SK-N-MC (cell line): Measurements from ENCODE around the gene NT5DC3.

Experiments
- FOXP2 ChIP-seq: optimal IDR thresholded peaks from 2 replicates; pipeline ENCODE3; 2011; ENCODE audit warnings: mild to moderate bottlenecking, moderate library complexity; ENCODE audit not compliant: insufficient read depth; ENCODE audit errors: extremely low read length, control extremely low read depth
- POLR2AphosphoS5 ChIP-seq: IDR thresholded peaks from 2 replicates; pipeline ENCODE4 v1.6.1; 2012; ENCODE audit warnings: mild to moderate bottlenecking, low read depth, low read length, borderline replicate concordance

- no peak for TF ChIP-seq FOXP2
- no peak for TF ChIP-seq POLR2AphosphoS5
Observed at GRCh38 chr12:103819312-103819711, 21.7 kb downstream of the NT5DC3 start.
